GM12874 (cell line): ENCODE results near the gene DTNB.

ENCODE experiments used
- CTCF ChIP-seq: IDR thresholded peaks from 2 replicates; pipeline ENCODE4 v1.5.1; 2011; ENCODE audit warnings: low read depth, mild to moderate bottlenecking, control low read depth, low read length, moderate library complexity; ENCODE audit not compliant: insufficient read depth

Gene DTNB

GRCh38 chr2:25372405-25373268 is 300.7 kb downstream of the DTNB start:
- no peak for TF ChIP-seq CTCF

GRCh38 chr2:25371253-25372241 is 301.8 kb downstream of the DTNB start:
- no peak for TF ChIP-seq CTCF

- no peak for TF ChIP-seq CTCF
Observed at GRCh38 chr2:25369876-25370275, 303.5 kb downstream of the DTNB start.

- TF ChIP-seq CTCF, result no peak
Observed at GRCh38 chr2:25369439-25369838, 303.9 kb downstream of the DTNB start.

GRCh38 chr2:25368660-25369059 is 304.7 kb downstream of the DTNB start:
- TF ChIP-seq CTCF, result no peak

GRCh38 chr2:25367296-25367695 is 306.1 kb downstream of the DTNB start:
- TF ChIP-seq CTCF, result no peak

- TF ChIP-seq CTCF, result no peak
Observed at GRCh38 chr2:25366629-25367028, 306.7 kb downstream of the DTNB start.
